CD4-positive, alpha-beta T cell treated with Interleukin-6 for 4 hours (primary cell): Measurements from ENCODE around the gene PPP1R14B.

ENCODE experiments used
- DNase-seq: peaks from one replicate; pipeline ENCODE4 v3.0.0-alpha.2; 2020; ENCODE audit warnings: mixed read lengths

The PPP1R14B gene

GRCh38 chr11:64245401-64245796 lies 1.3 kb downstream of the PPP1R14B start:
- DNase-seq = peak; percentile 80

- no peak for DNase-seq
Observed at GRCh38 chr11:64244966-64245365, 1.8 kb downstream of the PPP1R14B start.

GRCh38 chr11:64244107-64244506 lies 2.6 kb downstream of the PPP1R14B start:
- no peak for DNase-seq

GRCh38 chr11:64243236-64243854 lies 3.4 kb downstream of the PPP1R14B start:
- DNase-seq = no peak

GRCh38 chr11:64241491-64242374 lies 5.0 kb downstream of the PPP1R14B start:
- peak; percentile 100 for DNase-seq

GRCh38 chr11:64241241-64241490 lies 5.6 kb downstream of the PPP1R14B start:
- DNase-seq = no peak

GRCh38 chr11:64240435-64241240 lies 6.1 kb downstream of the PPP1R14B start, which contains the start of gene FKBP2:
TSS of gene FKBP2 (plus strand) at chr11:64241095. CDS start at chr11:64242388, 1,293 bp downstream.
- peak; percentile 98 for DNase-seq

- no peak for DNase-seq
Observed at GRCh38 chr11:64239662-64240434, 6.9 kb downstream of the PPP1R14B start.

GRCh38 chr11:64238999-64239398 lies 7.7 kb downstream of the PPP1R14B start:
- DNase-seq = no peak

- DNase-seq = no peak
Observed at GRCh38 chr11:64238076-64238475, 8.7 kb downstream of the PPP1R14B start.

GRCh38 chr11:64237484-64237951 lies 9.2 kb downstream of the PPP1R14B start:
- DNase-seq = no peak

GRCh38 chr11:64235437-64236161 lies 11.1 kb downstream of the PPP1R14B start:
- DNase-seq = no peak

- DNase-seq = peak; percentile 70
Observed at GRCh38 chr11:64234647-64235379, 11.9 kb downstream of the PPP1R14B start.

- peak; percentile 85 for DNase-seq
Observed at GRCh38 chr11:64233913-64234586, 12.7 kb downstream of the PPP1R14B start, which contains the start of gene VEGFB. TSS of gene VEGFB (plus strand) at chr11:64234584. CDS start at chr11:64234834, 250 bp downstream.

GRCh38 chr11:64232967-64233315 lies 13.8 kb downstream of the PPP1R14B start:
- DNase-seq = no peak

- DNase-seq = no peak
Observed at GRCh38 chr11:64232182-64232966, 14.4 kb downstream of the PPP1R14B start.

GRCh38 chr11:64231546-64231945 lies 15.2 kb downstream of the PPP1R14B start:
- DNase-seq = no peak

- no peak for DNase-seq
Observed at GRCh38 chr11:64230985-64231365, 15.8 kb downstream of the PPP1R14B start.

- DNase-seq = peak; percentile 94
Observed at GRCh38 chr11:64230171-64230984, 16.4 kb downstream of the PPP1R14B start, which contains the start of gene DNAJC4. TSS of gene DNAJC4 (plus strand) at chr11:64230548. CDS start at chr11:64230855, 307 bp downstream.
